B cell (primary cell): Measurements from ENCODE around the gene PTPRT. TPM values are rescaled to one million over a fixed set of nuclear protein-coding genes. Genes with fewer than 3 reads are reported as not detected.

ENCODE experiments used
- ATAC-seq: fragments of 200-7000 bp; cut with Tn5 transposase; one replicate; pipeline ENCODE4 v1.10.0; 2021; ENCODE audit warnings: low read depth, mild to moderate bottlenecking, moderate number of reproducible peaks, moderate library complexity
- CTCF ChIA-PET: fragments of 350-600 bp; sonication (Branson Sonifier 250); formaldehyde crosslinking; loops from one replicate; lab custom pipeline; 2021; ENCODE audit warnings: antibody characterized with exemption, inconsistent platforms; lab: Charles Lee
- POLR2A ChIA-PET: fragments of 350-600 bp; sonication (Branson Sonifier 250); formaldehyde crosslinking; loops from one replicate; lab custom pipeline; 2021; ENCODE audit warnings: antibody characterized with exemption; lab: Charles Lee
- DNase-seq: peaks from one replicate; pipeline ENCODE4 v3.0.0; 2013
- H2AFZ ChIP-seq: 2 replicates; pipeline ENCODE4 v1.6.1; 2012; ENCODE audit warnings: mild to moderate bottlenecking, low read depth, low read length; ENCODE audit not compliant: insufficient read depth, poor library complexity, severe bottlenecking
- H3K27ac ChIP-seq, 2 donors: 1 replicate in 1 of 2; 2 replicates in 1 of 2; pipeline ENCODE4 v1.5.1; 2012 to 2013; ENCODE audit warnings: low read length in 2 of 2, mild to moderate bottlenecking in 2 of 2, moderate library complexity in 1 of 2
- H3K27me3 ChIP-seq, 4 experiments: fragments of 200-600 bp in 1 of 4; sonication (generic) in 1 of 4; replicated peaks in 1 of 4; 1 replicate in 2 of 4; 2 replicates in 2 of 4; pipeline versions ENCODE4 v1.6.1 to v1.7.0; 2013 to 2016; ENCODE audit warnings: low read length in 3 of 4, mild to moderate bottlenecking in 2 of 4, mixed read lengths in 1 of 4, moderate library complexity in 1 of 4; ENCODE audit not compliant: insufficient read depth in 4 of 4, control insufficient read depth in 3 of 4; ENCODE audit errors: control extremely low read depth in 1 of 4
- H3K36me3 ChIP-seq, 2 experiments: replicated peaks in 1 of 2; 1 replicate in 1 of 2; 2 replicates in 1 of 2; pipeline versions ENCODE4 v1.6.1 to v1.7.1; 2013; ENCODE audit warnings: low read length in 1 of 2; ENCODE audit not compliant: insufficient read depth in 2 of 2, control insufficient read depth in 1 of 2; ENCODE audit errors: control extremely low read depth in 1 of 2, extremely low read depth in 1 of 2
- H3K4me1 ChIP-seq, 2 donors: fragments of 200-600 bp in 1 of 2; sonication (generic) in 1 of 2; 1 replicate in 1 of 2; 2 replicates in 1 of 2; pipeline versions ENCODE4 v1.5.1 to v1.6.1; 2013 to 2017; ENCODE audit warnings: low read length in 2 of 2; ENCODE audit not compliant: control insufficient read depth in 2 of 2, insufficient read depth in 2 of 2
- H3K4me2 ChIP-seq: replicated peaks from 2 replicates; pipeline ENCODE3; 2012; ENCODE audit warnings: mild to moderate bottlenecking, low read depth, low read length; ENCODE audit not compliant: poor library complexity, severe bottlenecking
- H3K4me3 ChIP-seq, 5 experiments: fragments of 200-600 bp in 1 of 5; sonication (generic) in 1 of 5; 1 replicate in 3 of 5; 2 replicates in 2 of 5; pipeline versions ENCODE4 v1.5.1 to v1.7.0; 2011 to 2016; ENCODE audit warnings: low read length in 4 of 5, mild to moderate bottlenecking in 4 of 5, low read depth in 2 of 5, control low read depth in 1 of 5, moderate library complexity in 1 of 5; ENCODE audit not compliant: insufficient read depth in 1 of 5; ENCODE audit errors: control extremely low read depth in 1 of 5, extremely low read depth in 1 of 5
- H3K79me2 ChIP-seq: fragments of 200-600 bp; sonication (generic); one replicate; pipeline ENCODE4 v1.6.0; 2016; ENCODE audit warnings: low read length; ENCODE audit not compliant: control insufficient read depth, insufficient read depth
- H3K9ac ChIP-seq: fragments of 200-600 bp; sonication (generic); 2 replicates; pipeline ENCODE4 v1.6.1; 2017; ENCODE audit warnings: mild to moderate bottlenecking, low read length, moderate library complexity
- H3K9me3 ChIP-seq, 3 donors: one replicate each; pipeline versions ENCODE4 v1.6.1 to v1.7.1; 2013; ENCODE audit warnings: low read length in 2 of 3; ENCODE audit not compliant: control insufficient read depth in 2 of 3, insufficient read depth in 1 of 3; ENCODE audit errors: control extremely low read depth in 1 of 3
- H4K20me1 ChIP-seq: 2 replicates; pipeline ENCODE4 v1.6.0; 2012; ENCODE audit warnings: mild to moderate bottlenecking, low read length; ENCODE audit not compliant: insufficient read depth, control insufficient read depth, poor library complexity, severe bottlenecking
- H3K27ac Mint-ChIP-seq: one replicate; pipeline ENCODE4 v1.8.0; 2021; ENCODE audit warnings: mixed read lengths
- H3K27me3 Mint-ChIP-seq: one replicate; pipeline ENCODE4 v1.8.0; 2021; ENCODE audit warnings: mixed read lengths
- H3K4me1 Mint-ChIP-seq: one replicate; pipeline ENCODE4 v1.8.0; 2021; ENCODE audit warnings: mixed read lengths
- H3K4me3 Mint-ChIP-seq: one replicate; pipeline ENCODE4 v1.8.0; 2021; ENCODE audit warnings: mixed read lengths
- H3K9me3 Mint-ChIP-seq: one replicate; pipeline ENCODE4 v1.8.0; 2022; ENCODE audit warnings: mixed read lengths; ENCODE audit not compliant: insufficient read depth
- EZH2 ChIP-seq: IDR thresholded peaks from 2 replicates; pipeline ENCODE4 v1.6.1; 2012; ENCODE audit warnings: borderline replicate concordance, low read depth, mild to moderate bottlenecking, moderate library complexity, low read length; ENCODE audit not compliant: insufficient read depth, poor library complexity, severe bottlenecking
- WGBS: methylation state at CpG from one replicate; pipeline ENCODE4 v1.1.5; 2013; ENCODE audit warnings: missing lambda C conversion rate; ENCODE audit not compliant: insufficient coverage; 5-methylcytosine and 5-hydroxymethylcytosine counted together
- intact Hi-C: fragments of 100-400 bp; cut with micrococcal nuclease; formaldehyde crosslinking; loops from one replicate; pipeline ENCODE4 v1.10.0; 2022
- polyA plus RNA-seq: library from polyadenylated mRNA; depleted of rRNA; stranded (reverse); fragments of >200 nt; gene quantifications from 2 replicates; pipeline ENCODE4 v1.2.3, GENCODE V29; 2012
- total RNA-seq, 2 donors: library from RNA; stranded (reverse); fragments of 120-200 nt in 1 of 2; gene quantifications; 1 replicate in 1 of 2; 2 replicates in 1 of 2; pipeline versions ENCODE4 v1.2.3 to v1.2.4, GENCODE V29; 2013 to 2022
- TF ChIP-seq, protein P1 (sequence below): fragments of 200-600 bp; IDR thresholded peaks from one replicate; pipeline ENCODE4 v1.8.0; 2022; ENCODE audit warnings: antibody characterized with exemption, mild to moderate bottlenecking

PTPRT gene
- total and polyA plus RNA-seq, 2 donors (not counting 1 experiment from before 2014, with no cell fraction given), result not detected

DNA sequence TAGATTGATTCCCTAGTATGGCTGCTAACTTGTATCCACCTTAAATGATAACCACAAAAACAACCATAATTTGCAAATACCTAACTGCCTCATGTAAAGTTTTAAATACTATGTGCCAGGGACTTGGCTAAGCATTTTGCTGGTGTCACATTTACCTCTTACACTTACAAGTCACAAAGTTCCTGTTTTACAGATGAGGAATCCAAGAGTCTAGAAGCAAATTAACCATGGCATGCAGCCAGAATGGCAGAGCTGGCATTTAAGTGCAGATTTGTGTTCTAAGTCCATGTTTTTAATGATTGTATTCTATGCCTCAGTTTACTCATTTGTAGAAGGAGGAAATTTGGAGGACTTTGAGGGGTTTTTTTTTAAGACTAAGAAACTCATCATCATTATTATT is 696.7 kb downstream of the PTPRT start:
- no peak overlapping the region for H3K4me3 Mint-ChIP-seq
- ATAC-seq (no peak), DNase-seq (no peak)
- no peaks in the 10 kb centered on the region for H3K27me3 Mint-ChIP-seq
- Histone ChIP-seq H3K4me3 (no peak overlapping the region), H3K36me3 (no peaks in the 10 kb centered on the region), H2AFZ (no peak overlapping the region), H3K27me3 (no peaks in the 10 kb centered on the region), H4K20me1 (no peaks in the 10 kb centered on the region), H3K4me1 (no peaks in the 10 kb centered on the region), H3K27ac (no peak overlapping the region), H3K79me2 (no peaks in the 10 kb centered on the region), H3K4me2 (no peak overlapping the region), H3K9me3 (no peaks in the 10 kb centered on the region), H3K9ac (no peak overlapping the region)
- no peaks in the 10 kb centered on the region for H3K9me3 Mint-ChIP-seq
- ChIA-PET CTCF (no interaction called here), POLR2A (no interaction called here)
- no peak overlapping the region for H3K27ac Mint-ChIP-seq
- peaks cover 5% of the 10 kb centered on the region for H3K4me1 Mint-ChIP-seq
- intact Hi-C loops, result no loop called here
- no peak for TF ChIP-seq EZH2
- TF ChIP-seq, protein P1, sequence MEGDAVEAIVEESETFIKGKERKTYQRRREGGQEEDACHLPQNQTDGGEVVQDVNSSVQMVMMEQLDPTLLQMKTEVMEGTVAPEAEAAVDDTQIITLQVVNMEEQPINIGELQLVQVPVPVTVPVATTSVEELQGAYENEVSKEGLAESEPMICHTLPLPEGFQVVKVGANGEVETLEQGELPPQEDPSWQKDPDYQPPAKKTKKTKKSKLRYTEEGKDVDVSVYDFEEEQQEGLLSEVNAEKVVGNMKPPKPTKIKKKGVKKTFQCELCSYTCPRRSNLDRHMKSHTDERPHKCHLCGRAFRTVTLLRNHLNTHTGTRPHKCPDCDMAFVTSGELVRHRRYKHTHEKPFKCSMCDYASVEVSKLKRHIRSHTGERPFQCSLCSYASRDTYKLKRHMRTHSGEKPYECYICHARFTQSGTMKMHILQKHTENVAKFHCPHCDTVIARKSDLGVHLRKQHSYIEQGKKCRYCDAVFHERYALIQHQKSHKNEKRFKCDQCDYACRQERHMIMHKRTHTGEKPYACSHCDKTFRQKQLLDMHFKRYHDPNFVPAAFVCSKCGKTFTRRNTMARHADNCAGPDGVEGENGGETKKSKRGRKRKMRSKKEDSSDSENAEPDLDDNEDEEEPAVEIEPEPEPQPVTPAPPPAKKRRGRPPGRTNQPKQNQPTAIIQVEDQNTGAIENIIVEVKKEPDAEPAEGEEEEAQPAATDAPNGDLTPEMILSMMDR, result no peak

DNA sequence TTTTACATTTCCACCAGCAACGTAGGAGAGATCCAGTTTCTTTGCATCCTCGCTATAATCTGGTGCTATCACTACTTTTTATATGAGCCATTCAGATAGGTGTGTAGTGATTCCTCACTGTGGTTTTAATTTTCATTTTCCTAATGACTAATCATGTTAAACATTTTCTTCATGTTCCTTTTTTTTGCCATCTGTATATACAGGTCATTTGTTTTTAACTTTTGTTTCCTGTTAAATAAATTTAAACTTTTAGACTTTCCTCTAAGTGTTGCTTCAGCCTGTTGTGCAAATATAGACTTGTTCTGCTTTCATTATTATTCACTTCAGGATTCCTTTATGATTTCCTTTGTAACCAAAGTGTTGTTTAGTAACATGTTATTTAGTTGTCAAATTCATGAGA is 697.4 kb downstream of the PTPRT start:
- no peak for ATAC-seq
- CTCF ChIA-PET, result no interaction called here
- WGBS, result no CpG with 5 or more reads among the region's 2 CpGs

More for the DNA sequence above, 697.4 kb downstream of the PTPRT start:
- no peaks in the 10 kb centered on the region for H3K27me3 ChIP-seq
- no peak overlapping the region for H3K9ac ChIP-seq
- no peak overlapping the region for H3K27ac ChIP-seq
- no peaks in the 10 kb centered on the region for H3K27me3 Mint-ChIP-seq
- no peak overlapping the region for H2AFZ ChIP-seq
- H4K20me1 ChIP-seq, result no peaks in the 10 kb centered on the region
- H3K9me3 Mint-ChIP-seq, result no peaks in the 10 kb centered on the region
- DNase-seq, result no peak
- no peaks in the 10 kb centered on the region for H3K79me2 ChIP-seq
- no peak overlapping the region for H3K27ac Mint-ChIP-seq
- no peak overlapping the region for H3K4me3 Mint-ChIP-seq
- H3K4me2 ChIP-seq, result no peak overlapping the region
- POLR2A ChIA-PET, result no interaction called here
- TF ChIP-seq EZH2, result no peak
- TF ChIP-seq, protein P1, result no peak
- no peaks in the 10 kb centered on the region for H3K9me3 ChIP-seq
- H3K4me3 ChIP-seq, result no peak overlapping the region
- no peaks in the 10 kb centered on the region for H3K4me1 ChIP-seq
- no peaks in the 10 kb centered on the region for H3K36me3 ChIP-seq
- intact Hi-C loops, result no loop called here
- peaks cover 5% of the 10 kb centered on the region for H3K4me1 Mint-ChIP-seq
